CD4-positive, alpha-beta T cell (primary cell): ENCODE data around the gene GIPR. TPM values are rescaled to one million over a fixed set of nuclear protein-coding genes. Genes with fewer than 3 reads are reported as not detected.

Source experiments
- ATAC-seq: fragments of 200-7000 bp; cut with Tn5 transposase; one replicate; pipeline ENCODE4 v1.10.0; 2022; ENCODE audit warnings: mild to moderate bottlenecking; ENCODE audit not compliant: poor library complexity
- CTCF ChIA-PET: fragments of 350-600 bp; sonication (Branson Sonifier 250); formaldehyde crosslinking; loops from one replicate; lab custom pipeline; 2021; ENCODE audit warnings: antibody characterized with exemption, inconsistent platforms; lab: Charles Lee
- POLR2A ChIA-PET: fragments of 350-600 bp; sonication (Branson Sonifier 250); formaldehyde crosslinking; loops from one replicate; lab custom pipeline; 2021; ENCODE audit warnings: antibody characterized with exemption, inconsistent platforms; lab: Charles Lee
- DNase-seq, 14 experiments: peaks; one replicate each; pipeline ENCODE4 v3.0.0-alpha.2; 2013 to 2020; ENCODE audit warnings: mixed read lengths in 2 of 14
- H3K27ac ChIP-seq, 2 donors: one replicate each; pipeline versions ENCODE4 v1.5.1 to v1.7.0; 2013; ENCODE audit warnings: low read length in 2 of 2, low read depth in 1 of 2, mild to moderate bottlenecking in 1 of 2
- H3K27me3 ChIP-seq, 2 experiments: 1 replicate in 1 of 2; 2 replicates in 1 of 2; pipeline versions ENCODE4 v1.6.1 to v1.7.0; 2013; ENCODE audit warnings: low read length in 2 of 2, control low read depth in 1 of 2, mild to moderate bottlenecking in 1 of 2, moderate library complexity in 1 of 2; ENCODE audit not compliant: insufficient read depth in 2 of 2, control insufficient read depth in 1 of 2
- H3K36me3 ChIP-seq: one replicate; pipeline ENCODE4 v1.6.1; 2013; ENCODE audit warnings: low read length, control low read depth; ENCODE audit not compliant: insufficient read depth
- H3K4me1 ChIP-seq: one replicate; pipeline ENCODE4 v1.6.1; 2013; ENCODE audit warnings: low read length, control low read depth; ENCODE audit not compliant: insufficient read depth
- H3K4me3 ChIP-seq: one replicate; pipeline ENCODE4 v1.5.1; 2013; ENCODE audit warnings: mild to moderate bottlenecking, low read length, moderate library complexity
- H3K9me3 ChIP-seq, 2 experiments: 1 replicate in 1 of 2; 2 replicates in 1 of 2; pipeline versions ENCODE4 v1.6.1 to v1.7.0; 2013; ENCODE audit warnings: low read length in 2 of 2, mild to moderate bottlenecking in 2 of 2, control low read depth in 1 of 2, moderate library complexity in 1 of 2; ENCODE audit not compliant: control insufficient read depth in 1 of 2, insufficient read depth in 1 of 2
- H3K27ac Mint-ChIP-seq: one replicate; pipeline ENCODE4 v1.8.0; 2020; ENCODE audit warnings: mixed read lengths
- H3K27me3 Mint-ChIP-seq: one replicate; pipeline ENCODE4 v1.8.0; 2021; ENCODE audit warnings: mixed read lengths
- H3K36me3 Mint-ChIP-seq: one replicate; pipeline ENCODE4 v1.8.0; 2021; ENCODE audit warnings: low read depth, mixed read lengths
- H3K4me1 Mint-ChIP-seq: one replicate; pipeline ENCODE4 v1.8.0; 2021; ENCODE audit warnings: low read depth, mixed read lengths
- H3K4me3 Mint-ChIP-seq: one replicate; pipeline ENCODE4 v1.8.0; 2020; ENCODE audit warnings: mild to moderate bottlenecking, mixed read lengths
- H3K9me3 Mint-ChIP-seq: one replicate; pipeline ENCODE4 v1.8.0; 2020; ENCODE audit warnings: mixed read lengths
- intact Hi-C, 2 experiments: fragments of 100-400 bp; cut with DNase I in 1 of 2; cut with micrococcal nuclease in 1 of 2; formaldehyde crosslinking; loops; one replicate each; pipeline versions ENCODE4 v1.15.1 to v1.9.0; 2023 to 2025; cut with DNase I, micrococcal nuclease
- total RNA-seq, 174 experiments: library from RNA in 2 of 174; stranded (reverse) in 2 of 174; gene quantifications; one replicate each; pipeline ENCODE4 v1.2.3 and lab custom pipeline; 2021 to 2026
- TF ChIP-seq, protein P1 (sequence below): fragments of 200-600 bp; IDR thresholded peaks from one replicate; pipeline ENCODE4 v1.8.0; 2022; ENCODE audit warnings: antibody characterized with exemption, mild to moderate bottlenecking

Gene GIPR
- total RNA-seq, 2 experiments from 2014 or later: 2.4 to 3.0 TPM

DNA sequence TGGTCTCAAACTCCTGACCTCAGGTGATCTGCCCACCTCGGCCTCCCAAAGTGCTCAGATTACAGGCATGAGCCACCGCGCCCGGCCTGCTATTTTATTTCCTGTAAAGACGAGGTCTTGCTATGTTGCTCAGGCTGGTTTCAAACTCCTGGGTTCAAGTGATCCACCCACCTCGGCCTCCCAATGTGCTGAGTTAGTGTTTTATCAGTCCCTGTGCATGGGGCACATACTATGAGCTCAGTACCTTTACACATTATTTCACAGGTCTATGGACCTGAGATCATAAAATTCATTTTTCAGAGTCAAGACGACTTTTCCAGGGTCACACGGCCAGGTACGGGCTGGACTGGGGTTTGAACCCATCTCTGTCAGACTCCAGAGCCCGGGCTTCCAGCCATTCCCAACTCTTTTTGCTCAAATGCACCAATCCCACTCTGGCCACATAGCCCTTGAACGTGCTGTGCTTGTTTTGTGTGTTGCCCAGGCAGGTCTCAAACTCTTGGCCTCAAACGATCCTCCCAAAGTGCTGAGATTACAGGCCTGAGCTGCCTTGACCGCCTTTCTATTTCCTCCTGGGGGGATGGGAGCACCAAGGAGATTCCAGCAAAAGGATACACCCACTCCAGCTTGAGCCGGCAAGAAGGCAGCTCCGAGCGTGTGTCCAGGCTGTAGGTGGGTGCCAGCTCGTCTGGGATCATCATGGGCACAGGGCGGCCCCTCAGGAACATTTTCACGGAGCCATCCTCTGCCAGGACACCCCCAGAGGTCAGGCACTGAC, 29.9 kb upstream of the GIPR start:
- DNase-seq (no peak), ATAC-seq (no peak)
- intact Hi-C loops: no loop called here
- H3K9me3 Mint-ChIP-seq: no peaks in the 10 kb centered on the region
- no peak overlapping the region for H3K27ac Mint-ChIP-seq
- no peaks in the 10 kb centered on the region for H3K27me3 ChIP-seq
- no peaks in the 10 kb centered on the region for H3K9me3 ChIP-seq
- TF ChIP-seq, protein P1, sequence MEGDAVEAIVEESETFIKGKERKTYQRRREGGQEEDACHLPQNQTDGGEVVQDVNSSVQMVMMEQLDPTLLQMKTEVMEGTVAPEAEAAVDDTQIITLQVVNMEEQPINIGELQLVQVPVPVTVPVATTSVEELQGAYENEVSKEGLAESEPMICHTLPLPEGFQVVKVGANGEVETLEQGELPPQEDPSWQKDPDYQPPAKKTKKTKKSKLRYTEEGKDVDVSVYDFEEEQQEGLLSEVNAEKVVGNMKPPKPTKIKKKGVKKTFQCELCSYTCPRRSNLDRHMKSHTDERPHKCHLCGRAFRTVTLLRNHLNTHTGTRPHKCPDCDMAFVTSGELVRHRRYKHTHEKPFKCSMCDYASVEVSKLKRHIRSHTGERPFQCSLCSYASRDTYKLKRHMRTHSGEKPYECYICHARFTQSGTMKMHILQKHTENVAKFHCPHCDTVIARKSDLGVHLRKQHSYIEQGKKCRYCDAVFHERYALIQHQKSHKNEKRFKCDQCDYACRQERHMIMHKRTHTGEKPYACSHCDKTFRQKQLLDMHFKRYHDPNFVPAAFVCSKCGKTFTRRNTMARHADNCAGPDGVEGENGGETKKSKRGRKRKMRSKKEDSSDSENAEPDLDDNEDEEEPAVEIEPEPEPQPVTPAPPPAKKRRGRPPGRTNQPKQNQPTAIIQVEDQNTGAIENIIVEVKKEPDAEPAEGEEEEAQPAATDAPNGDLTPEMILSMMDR: no peak
- ChIA-PET POLR2A (interaction anchor here (1.2 kb wide), 1 partner anchor 54 kb away, joined by 7 read pairs; the partner anchor contains the start of gene OPA3), CTCF (interaction anchor here (0.7 kb wide), 1 partner anchor 89 kb away, joined by 3 read pairs; no protein-coding TSS in a partner anchor)
- peaks cover 6% of the 10 kb centered on the region for H3K36me3 Mint-ChIP-seq
- peaks cover 48% of the 10 kb centered on the region for H3K4me1 ChIP-seq
- H3K27ac ChIP-seq: no peak overlapping the region
- peak overlapping the region; percentile 64 for H3K4me3 ChIP-seq
- peaks cover 36% of the 10 kb centered on the region for H3K4me1 Mint-ChIP-seq
- peaks cover 2% of the 10 kb centered on the region for H3K36me3 ChIP-seq
- H3K27me3 Mint-ChIP-seq: no peaks in the 10 kb centered on the region
- H3K4me3 Mint-ChIP-seq: peak overlapping the region; percentile 60

DNA sequence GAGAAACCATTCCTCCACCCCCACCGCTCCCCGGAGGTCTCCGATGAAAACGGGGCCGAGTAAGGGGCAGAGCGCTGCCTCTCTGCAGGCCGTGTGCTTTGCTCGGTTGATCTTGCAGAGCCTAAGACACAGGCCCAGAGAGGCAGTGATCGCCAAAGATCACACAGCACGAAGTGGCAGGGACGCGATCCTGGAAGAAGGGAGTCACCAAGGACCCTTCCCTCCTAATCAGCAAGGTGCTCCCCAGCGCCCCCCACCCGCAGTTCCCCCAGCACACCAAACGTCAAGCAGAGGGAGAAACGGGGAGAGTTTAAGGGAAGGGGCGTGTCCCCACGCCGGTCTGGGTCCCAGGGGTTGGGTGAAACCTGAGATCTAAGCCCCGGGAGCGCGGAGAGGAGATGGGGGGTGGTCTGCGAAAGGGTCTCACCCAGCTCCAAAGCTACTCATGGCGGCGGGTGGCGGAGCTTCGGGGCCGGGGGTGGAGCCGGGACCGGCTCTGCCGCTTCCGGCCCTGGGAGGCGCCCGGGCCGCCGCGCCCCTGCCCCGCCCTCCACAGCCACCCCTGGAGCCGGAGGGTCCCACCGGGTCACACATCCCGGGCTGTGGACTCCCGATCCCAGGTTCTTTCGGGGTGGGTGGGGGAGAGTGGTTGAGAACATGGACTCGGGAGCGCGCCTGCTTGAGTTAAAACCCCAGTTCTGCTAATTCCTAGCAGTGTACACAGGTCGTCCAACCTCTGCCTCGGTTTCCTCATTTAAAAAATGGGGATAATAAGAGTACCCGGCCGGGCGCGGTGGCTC, 28.9 kb upstream of the GIPR start, which contains the start of gene EML2:
TSS of gene EML2 (minus strand) at position 468 of the 800 bp plus-strand sequence. CDS start at position 447, 21 bp downstream.
- H3K36me3 ChIP-seq: no peaks in the 10 kb centered on the region
- H3K4me1 ChIP-seq: peaks cover 56% of the 10 kb centered on the region
- peak within 1 kb of the TSS; percentile 64 for H3K4me3 ChIP-seq
- H3K27me3 ChIP-seq: no peaks in the 10 kb centered on the region
- H3K27me3 Mint-ChIP-seq: no peaks in the 10 kb centered on the region
- ChIA-PET POLR2A (interaction anchor here (0.7 to 1.2 kb wide), 4 partner anchors 12 to 131 kb away, joined by 3 to 7 read pairs (median 4); partner anchors contain the start of gene OPA3), CTCF (interaction anchor here (1.0 kb wide), 1 partner anchor 8 kb away, joined by 3 read pairs; no protein-coding TSS in a partner anchor)
- intact Hi-C loops: no loop called here
- H3K9me3 Mint-ChIP-seq: no peaks in the 10 kb centered on the region
- peaks cover 46% of the 10 kb centered on the region for H3K4me1 Mint-ChIP-seq
- peak within 1 kb of the TSS; percentile 93 for H3K4me3 Mint-ChIP-seq
- peaks cover 6% of the 10 kb centered on the region for H3K36me3 Mint-ChIP-seq
- ATAC-seq: peak; percentile 27
- H3K27ac ChIP-seq: no peak within 1 kb of the TSS
- H3K27ac Mint-ChIP-seq: peak within 1 kb of the TSS; percentile 89
- TF ChIP-seq, protein P1: peak; percentile 32
- no peaks in the 10 kb centered on the region for H3K9me3 ChIP-seq
- peak in 13 of 14 experiments; percentile 19 to 75 (median 50) for DNase-seq

DNA sequence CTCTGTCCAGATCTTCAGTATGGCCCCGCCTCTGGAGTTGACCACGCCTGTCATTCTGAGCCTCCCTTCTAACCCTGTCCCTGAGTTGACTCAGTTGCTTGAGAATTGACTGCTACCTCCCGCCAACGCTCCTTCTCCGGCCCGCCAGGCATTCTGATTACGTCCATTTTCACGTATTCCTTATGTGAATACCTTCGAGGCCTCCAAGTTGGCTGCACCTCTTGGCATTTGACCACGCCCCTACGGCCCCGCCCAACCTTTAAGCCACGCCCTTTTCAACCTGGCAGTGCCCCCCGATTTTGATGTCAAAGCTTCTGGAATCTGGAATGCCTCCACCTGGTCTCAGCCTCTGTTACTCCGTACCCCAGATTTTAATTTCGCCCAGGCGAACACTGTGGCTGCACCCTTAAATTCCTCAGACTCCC, 27.2 kb upstream of the GIPR start:
- Mint-ChIP-seq H3K4me3 (peak overlapping the region; percentile 84), H3K4me1 (peaks cover 51% of the 10 kb centered on the region), H3K9me3 (no peaks in the 10 kb centered on the region), H3K27ac (peak overlapping the region; percentile 72), H3K36me3 (peaks cover 6% of the 10 kb centered on the region), H3K27me3 (no peaks in the 10 kb centered on the region)
- Histone ChIP-seq H3K27me3 (no peaks in the 10 kb centered on the region), H3K27ac (peak overlapping the region; percentile 91 to 92), H3K36me3 (no peaks in the 10 kb centered on the region), H3K4me1 (peaks cover 68% of the 10 kb centered on the region), H3K4me3 (peak overlapping the region; percentile 66), H3K9me3 (no peaks in the 10 kb centered on the region)
- TF ChIP-seq, protein P1: no peak
- ChIA-PET POLR2A (interaction anchor here (1.5 to 2.3 kb wide), 5 partner anchors 26 to 143 kb away, joined by 4 to 12 read pairs (median 10); partner anchors contain the start of genes PPM1N, QPCTL and SNRPD2), CTCF (interaction anchor here (1.7 to 3.9 kb wide), 5 partner anchors 24 to 162 kb away, joined by 4 to 20 read pairs (median 16); partner anchors contain the start of genes GIPR, QPCTL and SNRPD2)
- ATAC-seq: no peak
- DNase-seq: peak in 6 of 14 experiments; percentile 2 to 59 (median 22)
- intact Hi-C loops: loop anchor here (5.0 kb wide), 4 partner anchors 51 to 214 kb away; partner anchors contain the start of genes QPCTL (in 1 of the 2), SNRPD2 (in 1 of the 2) and VASP (in 1 of the 2)
